Neural cell (in vitro differentiated cells): ENCODE results near the gene LNP1. TPM values are rescaled to one million over a fixed set of nuclear protein-coding genes. Genes with fewer than 3 reads are reported as not detected.
"Not testable (repeated sequence)": the region's sequence is repeated elsewhere in the genome, so short reads cannot be mapped to it uniquely, and the experiment has no call there.

Experiments
- H2AFZ ChIP-seq: fragments of 200-600, 300-800 bp; sonication (generic), shearing (Covaris generic); 2 replicates; pipeline ENCODE4 v1.6.0; 2014; ENCODE audit warnings: low read depth, mild to moderate bottlenecking, antibody characterized with exemption, low read length, moderate library complexity
- H3F3A ChIP-seq: fragments of 200-600 bp; shearing (Covaris generic); 2 replicates; pipeline ENCODE4 v1.6.1; 2016; ENCODE audit warnings: mild to moderate bottlenecking, moderate library complexity, mixed read lengths, antibody characterized with exemption, low read length; ENCODE audit not compliant: insufficient read depth, poor library complexity, severe bottlenecking
- H3K27ac ChIP-seq: fragments of 200-600, 300-800 bp; sonication (generic), shearing (Covaris generic); 2 replicates; pipeline ENCODE4 v1.5.1; 2014; ENCODE audit warnings: mild to moderate bottlenecking, low read length, moderate library complexity
- H3K27me3 ChIP-seq: fragments of 300-800, 200-600 bp; sonication (generic), shearing (Covaris generic); 2 replicates; pipeline ENCODE4 v1.6.0; 2014; ENCODE audit warnings: mild to moderate bottlenecking, low read depth, low read length, moderate library complexity; ENCODE audit not compliant: insufficient read depth
- H3K36me3 ChIP-seq: fragments of 300-800, 200-600 bp; sonication (generic), shearing (Covaris generic); 2 replicates; pipeline ENCODE4 v1.5.1; 2014; ENCODE audit warnings: mild to moderate bottlenecking, antibody characterized with exemption, low read length, moderate library complexity; ENCODE audit not compliant: insufficient read depth
- H3K4me2 ChIP-seq: fragments of 300-800, 200-600 bp; sonication (generic), shearing (Covaris generic); 2 replicates; pipeline ENCODE4 v1.6.0; 2014; ENCODE audit warnings: mild to moderate bottlenecking, low read length
- H3K4me3 ChIP-seq: fragments of 300-800, 200-600 bp; sonication (generic), shearing (Covaris generic); 2 replicates; pipeline ENCODE4 v1.5.1; 2014; ENCODE audit warnings: mild to moderate bottlenecking, low read length, moderate library complexity
- H3K79me2 ChIP-seq: fragments of 200-600 bp; shearing (Covaris generic); replicated peaks from 2 replicates; pipeline ENCODE4 v1.6.0; 2014; ENCODE audit warnings: mild to moderate bottlenecking, low read length, moderate library complexity; ENCODE audit not compliant: insufficient read depth
- H3K9ac ChIP-seq: fragments of 300-800, 200-600 bp; sonication (generic), shearing (Covaris generic); 2 replicates; pipeline ENCODE4 v1.6.1; 2016; ENCODE audit warnings: mild to moderate bottlenecking, low read length, mixed read lengths
- H3K9me2 ChIP-seq: fragments of 200-600 bp; shearing (Covaris generic); 2 replicates; pipeline ENCODE4 v1.6.1; 2016; ENCODE audit warnings: mild to moderate bottlenecking, low read length, mixed read lengths; ENCODE audit not compliant: insufficient read depth
- H3K9me3 ChIP-seq: fragments of 200-600, 300-800 bp; sonication (generic), shearing (Covaris generic); 2 replicates; pipeline ENCODE4 v1.6.1; 2016; ENCODE audit warnings: mild to moderate bottlenecking, mixed run types, low read length, moderate library complexity, mixed read lengths
- H4K20me1 ChIP-seq: fragments of 200-600 bp; shearing (Covaris generic); 2 replicates; pipeline ENCODE4 v1.6.1; 2016; ENCODE audit warnings: mild to moderate bottlenecking, mixed run types; ENCODE audit not compliant: insufficient read depth
- CTCF ChIP-seq: fragments of 450-650 bp; IDR thresholded peaks from 2 replicates; pipeline ENCODE4 v1.5.1; 2014; ENCODE audit warnings: antibody characterized with exemption, mild to moderate bottlenecking, moderate library complexity; ENCODE audit not compliant: poor library complexity, severe bottlenecking
- EP300 ChIP-seq: fragments of 450-650 bp; conservative IDR thresholded peaks from 2 replicates; pipeline ENCODE4 v1.6.1; 2014; ENCODE audit warnings: antibody characterized with exemption, mild to moderate bottlenecking, moderate library complexity; ENCODE audit not compliant: poor library complexity, severe bottlenecking
- EZH2 ChIP-seq: fragments of 200-600, 300-800 bp; shearing (Covaris generic), sonication (generic); IDR thresholded peaks from 2 replicates; pipeline ENCODE4 v1.6.1; 2014; ENCODE audit warnings: antibody characterized with exemption, low read length, borderline replicate concordance, mild to moderate bottlenecking; ENCODE audit not compliant: insufficient read depth, poor library complexity, severe bottlenecking
- MXI1 ChIP-seq: fragments of 450-650 bp; conservative IDR thresholded peaks from 2 replicates; pipeline ENCODE4 v1.6.1; 2014; ENCODE audit warnings: antibody characterized with exemption, mild to moderate bottlenecking; ENCODE audit not compliant: poor library complexity, severe bottlenecking
- POLR2AphosphoS5 ChIP-seq: IDR thresholded peaks from 2 replicates; pipeline ENCODE4 v1.6.1; 2012
- RAD21 ChIP-seq: fragments of 450-650 bp; conservative IDR thresholded peaks from 2 replicates; pipeline ENCODE4 v1.6.1; 2014; ENCODE audit warnings: antibody characterized with exemption, mild to moderate bottlenecking, moderate library complexity
- REST ChIP-seq: IDR thresholded peaks from 2 replicates; pipeline ENCODE4 v1.6.1; 2012; ENCODE audit warnings: borderline replicate concordance
- SMC3 ChIP-seq: fragments of 450-650 bp; conservative IDR thresholded peaks from 2 replicates; pipeline ENCODE4 v1.6.1; 2014; ENCODE audit warnings: antibody characterized with exemption, mild to moderate bottlenecking, moderate library complexity; ENCODE audit not compliant: poor library complexity
- TAF1 ChIP-seq: IDR thresholded peaks from 2 replicates; pipeline ENCODE4 v1.6.1; 2012; ENCODE audit warnings: low read depth
- polyA plus RNA-seq: library from polyadenylated mRNA; depleted of rRNA; stranded (reverse); fragments of >200 nt; gene quantifications from 2 replicates; pipeline ENCODE4 v1.2.3, GENCODE V29; 2014

LNP1 gene
- polyA plus RNA-seq, 1 donor from 2014 or later, result 19.2 TPM

GRCh38 chr3:100478521-100478920 is 77.2 kb downstream of the LNP1 start:
- not testable (repeated sequence) for H2AFZ ChIP-seq, H3K9me3 ChIP-seq, H3K27me3 ChIP-seq, H3K36me3 ChIP-seq, H3K79me2 ChIP-seq, H3K27ac ChIP-seq, H3K9ac ChIP-seq, H3K4me3 ChIP-seq, H4K20me1 ChIP-seq, H3F3A ChIP-seq, H3K9me2 ChIP-seq, H3K4me2 ChIP-seq

- H3K79me2 ChIP-seq, result no peaks in the 10 kb centered on the region
- H3K27me3 ChIP-seq, result no peaks in the 10 kb centered on the region
- no peaks in the 10 kb centered on the region for H3K36me3 ChIP-seq
- no peaks in the 10 kb centered on the region for H3K9me2 ChIP-seq
- H3F3A ChIP-seq, result no peaks in the 10 kb centered on the region
- no peak overlapping the region for H3K4me2 ChIP-seq
- TF ChIP-seq SMC3, result no peak
- TF ChIP-seq TAF1, result no peak
- TF ChIP-seq EZH2, result no peak
- TF ChIP-seq POLR2AphosphoS5, result no peak
- TF ChIP-seq EP300, result no peak
- TF ChIP-seq REST, result no peak
- TF ChIP-seq RAD21, result no peak
- no peak for TF ChIP-seq CTCF
- no peak for TF ChIP-seq MXI1
- H4K20me1 ChIP-seq, result no peaks in the 10 kb centered on the region
- no peak overlapping the region for H3K27ac ChIP-seq
- no peak overlapping the region for H2AFZ ChIP-seq
- no peaks in the 10 kb centered on the region for H3K9me3 ChIP-seq
- no peak overlapping the region for H3K9ac ChIP-seq
- H3K4me3 ChIP-seq, result no peak overlapping the region
These were observed 78.7 kb downstream of the LNP1 start for GRCh38 chr3:100480081-100480480.

GRCh38 chr3:100482176-100482575 is 80.8 kb downstream of the LNP1 start:
- TF ChIP-seq EP300, result no peak
- no peak for TF ChIP-seq EZH2
- no peak for TF ChIP-seq SMC3
- no peak for TF ChIP-seq MXI1
- no peak for TF ChIP-seq CTCF
- no peak for TF ChIP-seq POLR2AphosphoS5
- TF ChIP-seq RAD21, result no peak
- TF ChIP-seq TAF1, result no peak
- no peak for TF ChIP-seq REST
- Histone ChIP-seq H3K9me3 (no peaks in the 10 kb centered on the region), H3K36me3 (no peaks in the 10 kb centered on the region), H2AFZ (no peak overlapping the region), H3K79me2 (no peaks in the 10 kb centered on the region), H3F3A (no peaks in the 10 kb centered on the region), H3K27me3 (no peaks in the 10 kb centered on the region), H3K4me3 (no peak overlapping the region), H3K9me2 (no peaks in the 10 kb centered on the region), H3K27ac (no peak overlapping the region), H3K9ac (no peak overlapping the region), H4K20me1 (no peaks in the 10 kb centered on the region), H3K4me2 (no peak overlapping the region)
